Gastrocnemius medialis (tissue), 4 donors: Measurements from ENCODE around the gene SEC14L1. TPM values are rescaled to one million over a fixed set of nuclear protein-coding genes. Genes with fewer than 3 reads are reported as not detected.

ENCODE experiments used
- ATAC-seq, 2 donors: fragments of 150-250 bp; one replicate each; pipeline ENCODE4 v1.9.1; 2016
- DNase-seq, 2 donors: peaks; one replicate each; pipeline ENCODE4 v3.0.0-alpha.2; 2019
- H3K27ac ChIP-seq, 4 donors: fragments of 200-600 bp; sonication (generic); 1 replicate in 1 of 4; 2 replicates in 3 of 4; pipeline ENCODE4 v1.5.1; 2016 to 2018; ENCODE audit warnings: mild to moderate bottlenecking in 2 of 4, moderate library complexity in 1 of 4
- H3K27me3 ChIP-seq, 3 donors: fragments of 200-600 bp; sonication (generic) in 2 of 3; 1 replicate in 1 of 3; 2 replicates in 2 of 3; pipeline versions ENCODE4 v1.5.1 to v1.6.0; 2016 to 2019; ENCODE audit warnings: mild to moderate bottlenecking in 1 of 3, moderate library complexity in 1 of 3
- H3K36me3 ChIP-seq, 2 donors: fragments of 200-600 bp; sonication (generic) in 1 of 2; one replicate each; pipeline ENCODE4 v1.5.1; 2017 to 2018
- H3K4me1 ChIP-seq, 2 donors: fragments of 200-600 bp; sonication (generic) in 1 of 2; one replicate each; pipeline ENCODE4 v1.5.1; 2016 to 2017; ENCODE audit warnings: mild to moderate bottlenecking in 2 of 2
- H3K4me3 ChIP-seq, 4 donors: fragments of 200-600 bp; sonication (generic) in 3 of 4; 1 replicate in 1 of 4; 2 replicates in 3 of 4; pipeline ENCODE4 v1.5.1; 2016 to 2019; ENCODE audit warnings: mild to moderate bottlenecking in 2 of 4
- H3K9me3 ChIP-seq, 3 donors: fragments of 200-600 bp; sonication (generic) in 2 of 3; 1 replicate in 1 of 3; 2 replicates in 2 of 3; pipeline ENCODE4 v1.5.1; 2016 to 2019
- CTCF ChIP-seq, 5 experiments: fragments of 450-650 bp in 3 of 5; fragments of 200-600 bp in 2 of 5; sonication (generic) in 2 of 5; IDR thresholded peaks in 4 of 5; conservative IDR thresholded peaks in 1 of 5; 1 replicate in 4 of 5; 2 replicates in 1 of 5; pipeline ENCODE4 v1.5.1; 2016 to 2019; ENCODE audit warnings: antibody characterized with exemption in 5 of 5, mild to moderate bottlenecking in 3 of 5, moderate library complexity in 3 of 5
- POLR2A ChIP-seq, 2 donors: fragments of 450-650 bp; IDR thresholded peaks; one replicate each; pipeline ENCODE4 v1.6.1; 2017; ENCODE audit warnings: antibody characterized with exemption in 2 of 2, mild to moderate bottlenecking in 2 of 2, moderate library complexity in 2 of 2
- in situ Hi-C, 4 donors: fragments of 200-750 bp; cut with MboI; loops; one replicate each; pipeline versions ENCODE4 v1.15.0 to v1.8.0; 2017; ENCODE audit warnings: low sequenced_read_pairs in 4 of 4
- intact Hi-C: fragments of 100-400 bp; cut with DNase I; formaldehyde crosslinking; loops from one replicate; pipeline ENCODE4 v1.15.1; 2023; ENCODE audit warnings: low total_unique reads
- total RNA-seq, 4 donors: library from RNA; depleted of rRNA; stranded (reverse); fragments of >200 nt; gene quantifications; one replicate each; pipeline versions ENCODE4 v1.1.0 to v1.2.3, GENCODE V29; 2016

Gene SEC14L1
- total RNA-seq, 4 donors from 2014 or later = 55.0 to 94.1 (median 73.7) TPM

- DNase-seq (no peak), ATAC-seq (peak; percentile 29 to 34)
- Histone ChIP-seq H3K27ac (peak overlapping the region; percentile 31 to 77 (median 59)), H3K36me3 (peaks cover 0 to 6% of the 10 kb centered on the region in 2 donors), H3K9me3 (no peaks in the 10 kb centered on the region), H3K27me3 (no peaks in the 10 kb centered on the region), H3K4me1 (peaks cover 4 to 18% of the 10 kb centered on the region in 2 donors), H3K4me3 (no peak overlapping the region)
- intact Hi-C loops = no loop called here
- in situ Hi-C loops = no loop called here
- no peak for TF ChIP-seq CTCF (IDR thresholded peaks at IDR 0.05 in 4 of 5, conservative IDR thresholded peaks at IDR 0.05 in 1 of 5)
- TF ChIP-seq POLR2A (IDR thresholded peaks at IDR 0.05) = no peak
Measured at GRCh38 chr17:77223642-77224420, 83.1 kb downstream of the SEC14L1 start.

DNA sequence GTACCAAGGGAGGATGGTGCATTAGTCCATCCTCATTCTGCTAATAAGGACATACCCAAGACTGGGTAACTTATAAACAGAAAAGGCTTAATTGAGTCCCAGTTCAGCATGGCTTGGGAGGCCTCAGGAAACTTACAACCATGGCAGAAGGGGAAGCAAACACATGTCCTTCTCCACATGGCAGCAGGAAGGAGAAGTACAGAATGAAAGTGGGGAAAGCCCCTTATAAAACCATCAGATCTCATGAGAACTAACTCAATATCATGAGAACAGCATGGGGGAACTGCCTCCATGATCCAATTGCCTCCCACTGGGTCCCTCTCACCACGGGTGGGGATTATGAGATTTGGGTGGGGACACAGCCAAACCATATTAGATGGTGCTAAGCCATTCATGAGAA, 84.5 kb downstream of the SEC14L1 start:
- ATAC-seq = no peak
- intact Hi-C loops (no loop called here), in situ Hi-C loops (loop anchor here in 2 of 4 donors (25.0 kb wide), 1 partner anchor 363 kb away; the partner anchor contains the start of gene MGAT5B (in 2 of the 2))
- Histone ChIP-seq H3K36me3 (no peaks in the 10 kb centered on the region), H3K27me3 (no peaks in the 10 kb centered on the region), H3K27ac (no peak overlapping the region), H3K4me3 (no peak overlapping the region), H3K4me1 (peaks cover 4 to 18% of the 10 kb centered on the region in 2 donors), H3K9me3 (no peaks in the 10 kb centered on the region)
- DNase-seq = no peak
- TF ChIP-seq POLR2A (IDR thresholded peaks at IDR 0.05) (no peak), CTCF (IDR thresholded peaks at IDR 0.05 in 4 of 5, conservative IDR thresholded peaks at IDR 0.05 in 1 of 5) (no peak)

- peak in 1 of 2 donors; percentile 32 for ATAC-seq
- Histone ChIP-seq H3K4me1 (peaks cover 4 to 18% of the 10 kb centered on the region in 2 donors), H3K27ac (peak overlapping the region in 3 of 4 donors; percentile 40 to 62 (median 57)), H3K4me3 (peak overlapping the region in 1 of 4 donors; percentile 6), H3K9me3 (no peaks in the 10 kb centered on the region), H3K36me3 (no peaks in the 10 kb centered on the region), H3K27me3 (no peaks in the 10 kb centered on the region)
- DNase-seq = no peak
- TF ChIP-seq POLR2A (IDR thresholded peaks at IDR 0.05) (peak in 1 of 2 donors; percentile 21), CTCF (IDR thresholded peaks at IDR 0.05 in 4 of 5, conservative IDR thresholded peaks at IDR 0.05 in 1 of 5) (no peak)
- intact Hi-C loops (no loop called here), in situ Hi-C loops (loop anchor here in 2 of 4 donors (25.0 kb wide), 1 partner anchor 365 kb away; the partner anchor contains the start of gene MGAT5B (in 2 of the 2))
Measured at GRCh38 chr17:77227461-77228240, 86.9 kb downstream of the SEC14L1 start.

- intact Hi-C loops (no loop called here), in situ Hi-C loops (loop anchor here in 2 of 4 donors (25.0 kb wide), 1 partner anchor 366 kb away; the partner anchor contains the start of gene MGAT5B (in 2 of the 2))
- Histone ChIP-seq H3K27me3 (no peaks in the 10 kb centered on the region), H3K9me3 (no peaks in the 10 kb centered on the region), H3K27ac (peak overlapping the region in 2 of 4 donors; percentile 33 to 40), H3K4me1 (peaks cover 3 to 14% of the 10 kb centered on the region in 2 donors), H3K36me3 (no peaks in the 10 kb centered on the region), H3K4me3 (no peak overlapping the region)
- no peak for TF ChIP-seq POLR2A (IDR thresholded peaks at IDR 0.05)
- no peak for TF ChIP-seq CTCF (IDR thresholded peaks at IDR 0.05 in 4 of 5, conservative IDR thresholded peaks at IDR 0.05 in 1 of 5)
- DNase-seq = no peak
- no peak for ATAC-seq
Measured at GRCh38 chr17:77228241-77228752, 87.5 kb downstream of the SEC14L1 start.
